Fibroblast of mammary gland (primary cell): ENCODE results near the gene ING5.

ENCODE experiments used
- DNase-seq: peaks from one replicate; pipeline ENCODE4 v3.0.0-alpha.2; 2010; ENCODE audit warnings: low read depth
- H3K4me3 ChIP-seq: 2 replicates; pipeline ENCODE4 v1.5.1; 2011; ENCODE audit warnings: low read depth, mild to moderate bottlenecking, low read length, moderate library complexity; ENCODE audit not compliant: control insufficient read depth
- TF ChIP-seq, protein P1 (sequence below): conservative IDR thresholded peaks from 2 replicates; pipeline ENCODE4 v1.5.1; 2011; ENCODE audit warnings: low read depth, low read length, inconsistent platforms; ENCODE audit not compliant: control insufficient read depth, insufficient read depth

ING5 gene

DNA sequence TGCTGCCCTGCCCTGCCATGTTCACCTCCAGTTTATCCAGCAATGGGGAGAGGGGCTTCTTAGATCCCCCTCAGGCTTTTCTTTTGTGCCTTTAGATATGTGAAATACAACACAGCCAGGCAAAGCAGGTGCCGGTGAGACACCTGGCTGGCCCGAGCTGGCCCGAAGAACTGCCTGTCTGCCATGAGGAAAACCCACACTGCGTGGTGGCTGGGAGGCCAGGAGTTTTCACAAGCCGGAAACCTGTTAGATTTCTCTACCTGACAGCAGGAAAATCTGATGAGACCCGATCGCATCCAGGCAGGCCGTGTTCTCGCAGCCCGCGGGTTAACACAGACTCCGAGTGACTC lies 69.1 kb downstream of the ING5 start:
- H3K4me3 ChIP-seq = no peak overlapping the region
- TF ChIP-seq, protein P1, sequence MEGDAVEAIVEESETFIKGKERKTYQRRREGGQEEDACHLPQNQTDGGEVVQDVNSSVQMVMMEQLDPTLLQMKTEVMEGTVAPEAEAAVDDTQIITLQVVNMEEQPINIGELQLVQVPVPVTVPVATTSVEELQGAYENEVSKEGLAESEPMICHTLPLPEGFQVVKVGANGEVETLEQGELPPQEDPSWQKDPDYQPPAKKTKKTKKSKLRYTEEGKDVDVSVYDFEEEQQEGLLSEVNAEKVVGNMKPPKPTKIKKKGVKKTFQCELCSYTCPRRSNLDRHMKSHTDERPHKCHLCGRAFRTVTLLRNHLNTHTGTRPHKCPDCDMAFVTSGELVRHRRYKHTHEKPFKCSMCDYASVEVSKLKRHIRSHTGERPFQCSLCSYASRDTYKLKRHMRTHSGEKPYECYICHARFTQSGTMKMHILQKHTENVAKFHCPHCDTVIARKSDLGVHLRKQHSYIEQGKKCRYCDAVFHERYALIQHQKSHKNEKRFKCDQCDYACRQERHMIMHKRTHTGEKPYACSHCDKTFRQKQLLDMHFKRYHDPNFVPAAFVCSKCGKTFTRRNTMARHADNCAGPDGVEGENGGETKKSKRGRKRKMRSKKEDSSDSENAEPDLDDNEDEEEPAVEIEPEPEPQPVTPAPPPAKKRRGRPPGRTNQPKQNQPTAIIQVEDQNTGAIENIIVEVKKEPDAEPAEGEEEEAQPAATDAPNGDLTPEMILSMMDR = no peak
- DNase-seq = no peak

DNA sequence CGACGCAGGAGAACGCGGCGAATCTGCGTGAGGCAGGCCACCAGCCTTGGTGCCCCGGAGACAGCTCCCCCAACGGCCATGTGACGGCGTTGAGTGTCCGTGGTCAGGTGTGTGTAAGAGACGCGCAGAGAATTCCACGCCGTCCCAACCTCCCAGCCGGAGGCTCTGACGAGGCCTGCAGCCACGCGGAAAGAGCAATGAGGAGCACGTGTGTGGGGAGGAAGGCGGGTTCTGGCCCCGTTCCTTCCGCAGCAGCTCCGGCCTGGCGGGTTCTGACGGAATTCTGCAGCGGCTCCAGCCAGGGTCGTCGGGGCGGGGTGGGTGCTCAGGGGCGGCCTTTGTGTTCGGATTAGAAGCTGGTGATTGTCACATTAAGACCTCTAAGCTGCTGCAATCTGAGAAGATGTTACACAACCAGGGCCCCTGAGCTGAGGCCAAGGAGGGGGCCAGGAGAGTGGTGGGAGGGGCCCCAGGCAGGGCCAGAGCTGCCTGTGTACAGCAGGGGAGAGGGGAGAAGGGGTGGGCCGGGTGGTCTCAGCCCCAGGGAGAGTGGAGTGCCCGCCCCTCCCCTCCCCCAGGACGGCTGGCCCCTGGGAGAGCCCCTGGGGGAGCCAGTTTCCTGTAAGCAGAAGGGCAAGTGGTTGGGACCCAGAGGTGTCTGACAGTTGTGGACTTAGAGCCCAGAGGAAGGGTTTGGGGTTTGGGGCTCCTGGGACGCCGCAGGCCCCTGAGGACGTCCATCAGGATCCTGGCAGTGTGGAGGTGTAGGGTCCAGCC lies 69.6 kb downstream of the ING5 start:
- TF ChIP-seq, protein P1 = no peak
- no peak overlapping the region for H3K4me3 ChIP-seq
- peak; percentile 7 for DNase-seq

DNA sequence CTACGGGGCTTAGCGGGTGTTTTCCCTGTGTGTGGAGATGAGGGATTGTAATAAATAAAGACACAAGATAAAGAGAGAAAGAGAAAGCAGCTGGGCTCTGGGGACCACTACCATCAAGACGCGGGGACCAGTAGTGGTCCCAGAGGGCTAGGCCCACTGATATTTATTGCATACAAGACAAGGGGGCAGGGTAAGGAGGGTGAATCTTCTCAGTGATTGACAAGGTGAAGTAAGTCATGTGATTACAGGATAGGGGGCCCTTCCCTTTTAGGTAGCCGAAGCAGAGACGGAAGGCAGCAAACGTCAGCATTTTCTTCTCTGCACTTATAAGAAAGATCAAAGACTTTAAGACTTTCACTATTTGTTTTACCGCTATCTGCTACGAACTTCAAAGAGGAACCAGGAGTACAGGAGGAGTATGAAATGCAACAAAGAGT lies 70.2 kb downstream of the ING5 start:
- H3K4me3 ChIP-seq = no peak overlapping the region
- no peak for DNase-seq
- TF ChIP-seq, protein P1 = no peak

DNA sequence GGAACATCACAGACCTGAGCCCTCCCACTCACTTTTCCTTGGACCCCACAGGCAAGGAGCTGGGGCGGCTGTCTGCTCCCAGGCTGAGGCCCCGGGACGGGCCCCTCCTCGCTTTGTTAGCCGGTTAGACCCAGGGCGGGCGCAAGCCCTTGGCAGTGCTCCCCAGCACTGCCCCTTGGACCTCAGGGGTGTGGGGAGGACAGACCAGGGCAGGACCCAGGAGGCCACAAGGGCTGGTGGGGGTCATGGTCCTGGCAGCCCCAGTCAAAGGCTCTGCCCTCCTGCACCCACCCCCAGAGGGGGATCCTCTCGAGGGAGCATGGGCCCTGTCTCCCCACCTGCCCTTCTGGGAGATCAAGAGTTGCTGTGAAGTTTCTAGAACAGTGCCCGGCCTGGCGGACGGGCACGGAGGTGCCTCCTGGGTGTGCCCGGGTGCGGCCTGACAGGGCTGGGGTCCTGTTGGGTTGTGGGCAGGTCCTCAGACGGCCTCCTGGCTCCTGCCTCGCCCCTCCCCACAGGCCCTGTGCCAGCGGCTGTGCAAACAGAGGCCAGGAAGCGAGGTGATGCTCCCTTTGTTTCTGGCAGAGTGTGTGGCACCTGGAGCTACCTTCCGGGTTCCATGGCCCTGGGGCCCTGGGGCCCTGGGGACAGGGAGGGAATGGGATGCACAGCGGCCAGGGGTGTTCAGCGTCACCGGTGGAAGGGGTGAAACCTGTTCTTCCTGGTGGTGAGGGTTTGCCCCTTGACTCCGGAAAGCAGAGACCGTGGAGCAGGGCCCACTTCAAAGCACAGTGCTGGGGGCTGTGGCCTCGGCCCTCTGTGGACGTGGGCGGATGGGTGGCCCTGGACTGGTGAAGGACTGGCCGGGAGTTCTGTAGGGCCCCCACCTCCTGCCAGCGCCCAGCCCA lies 71.9 kb downstream of the ING5 start:
- TF ChIP-seq, protein P1 = no peak
- no peak for DNase-seq
- no peak overlapping the region for H3K4me3 ChIP-seq

DNA sequence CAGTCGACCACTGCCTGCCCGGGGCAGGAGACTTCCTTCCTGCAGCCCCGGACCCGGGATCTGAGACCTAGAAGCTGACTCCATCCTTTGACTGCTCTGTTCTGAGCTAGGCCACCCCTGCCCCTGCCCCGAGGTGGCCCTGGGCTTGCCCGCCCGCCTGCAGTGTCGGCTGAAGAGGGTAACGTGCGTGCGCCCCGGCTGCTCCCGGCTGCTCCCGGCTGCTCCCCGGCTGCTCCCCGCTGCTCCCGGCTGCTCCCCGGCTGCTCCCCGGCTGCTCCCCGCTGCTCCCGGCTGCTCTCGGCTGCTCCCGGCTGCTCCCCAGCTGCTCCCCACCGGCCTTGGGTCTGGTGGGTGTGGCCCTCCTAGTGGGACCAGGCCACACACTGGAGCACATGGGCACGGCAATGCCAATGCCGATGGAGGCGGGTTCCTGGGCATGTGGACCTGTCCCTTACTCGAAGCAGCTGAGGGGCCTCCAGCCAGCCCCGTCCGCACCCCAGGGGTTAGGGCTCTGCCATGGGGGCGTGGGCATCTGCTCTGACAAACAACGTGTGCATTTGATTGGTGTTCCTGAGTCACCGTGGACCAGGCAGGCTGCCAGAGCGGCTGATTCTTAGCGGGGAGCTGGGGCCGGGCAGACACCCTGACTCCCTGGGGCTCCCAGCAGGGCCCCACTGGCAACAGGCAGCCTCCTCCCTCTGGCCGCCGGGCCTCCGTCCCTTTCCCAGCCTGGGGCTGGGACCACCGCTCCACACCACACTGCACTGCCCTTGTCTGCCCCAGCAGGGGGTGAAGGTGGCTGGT lies 72.8 kb downstream of the ING5 start:
- TF ChIP-seq, protein P1 = no peak
- H3K4me3 ChIP-seq = no peak overlapping the region
- DNase-seq = peak; percentile 80
